Measurements from ENCODE around the gene LCN2. TPM values are rescaled to one million over a fixed set of nuclear protein-coding genes. Genes with fewer than 3 reads are reported as not detected.

LCN2 gene
- total and polyA plus RNA-seq, 10 of the 15 experiments (the other 5 are each of a cell fraction or from before 2014, with no cell fraction given) = not detected

GRCh38 chr9:128160603-128160987 is 11.3 kb downstream of the LCN2 start:
- ChIA-PET CTCF (interaction anchor here (0.8 to 1.2 kb wide), 3 partner anchors 27 to 86 kb away, joined by 3 read pairs; no protein-coding TSS in a partner anchor), SMC1A (ENCODE audit: uncharacterized antibody, unreplicated experiment) (interaction anchor here (1.3 to 1.6 kb wide), 3 partner anchors 30 to 181 kb away, joined by 3 to 5 read pairs (median 4); partner anchors contain the start of genes GOLGA2 and SWI5), POLR2A (interaction anchor here (1.5 to 2.4 kb wide), 2 partner anchors 9 to 115 kb away, joined by 5 to 6 read pairs; partner anchors contain the start of genes GOLGA2 and SWI5), RAD21 (ENCODE audit: unreplicated experiment) (interaction anchor here (1.1 kb wide), 1 partner anchor 30 kb away, joined by 3 read pairs; no protein-coding TSS in a partner anchor)
- intact Hi-C loops (cut with micrococcal nuclease; ENCODE audit: unreplicated experiment) (loop anchor here (1.0 kb wide), 1 partner anchor 33 kb away; the partner anchor contains the start of gene PTGES2), in situ Hi-C loops (cut with MboI) (no loop called here)
- DNase-seq (ENCODE audit: low read depth, low spot score) (no peak), FAIRE-seq (no peak), ATAC-seq (peak; percentile 48)
- peak overlapping the region; percentile 88 for H3K9ac ChIP-seq (ENCODE audit: control insufficient read depth, insufficient read depth, low read length)
- no peaks in the 10 kb centered on the region for H4K20me1 ChIP-seq (ENCODE audit: control insufficient read depth, insufficient read depth)
- peaks cover 9% of the 10 kb centered on the region for H3K79me2 ChIP-seq (ENCODE audit: control insufficient read depth, insufficient read depth, low read length)
- H3K4me3 ChIP-seq = peak overlapping the region; percentile 99
- peak overlapping the region; percentile 66; the same call in 1 of the 2 replicates for H3K27ac ChIP-seq (ENCODE audit: control insufficient read depth, insufficient read depth)
- peak overlapping the region; percentile 80 for H2AFZ ChIP-seq (ENCODE audit: control insufficient read depth, low read depth, low read length)
- H3K9me3 ChIP-seq (replicated peaks; ENCODE audit: control insufficient read depth, insufficient read depth, low read length) = no peaks in the 10 kb centered on the region
- H3K27me3 ChIP-seq (replicated peaks in 1 of 2; ENCODE audit: control insufficient read depth in 2 of 2, insufficient read depth in 2 of 2, low read length in 1 of 2) = no peaks in the 10 kb centered on the region
- peaks cover 8% of the 10 kb centered on the region for H3K4me1 ChIP-seq (ENCODE audit: control insufficient read depth, insufficient read depth, low read length)
- peaks cover 0 to 10% of the 10 kb centered on the region in 2 experiments; a peak in 2 of 4 replicates for H3K36me3 ChIP-seq (ENCODE audit: control insufficient read depth in 2 of 2, insufficient read depth in 2 of 2, low read length in 1 of 2)
- peak overlapping the region; percentile 72 for H3K4me2 ChIP-seq (ENCODE audit: control insufficient read depth, insufficient read depth)
- TSS peak; percentile 79 for BruUV-seq (replicated peaks)
- under 1% methylated on average over 23 of the region's 23 CpGs for WGBS (ENCODE audit: insufficient coverage, insufficient replicate concordance, low lambda C conversion rate, missing lambda C conversion rate)
- TF ChIP-seq RCOR1 (conservative IDR thresholded peaks at IDR 0.05; ENCODE audit: low read depth, low read length) (no peak), EGR1 (IDR thresholded peaks at IDR 0.05; ENCODE audit: borderline replicate concordance in 1 of 2, low read depth in 2 of 2, low read length in 2 of 2) (peak in 1 of 2 experiments; percentile 86; a peak in 2 of 3 replicates)

- intact Hi-C loops (cut with micrococcal nuclease; ENCODE audit: unreplicated experiment) = no loop called here
- no peak for ATAC-seq
- Histone ChIP-seq H3K4me2 (ENCODE audit: control insufficient read depth, insufficient read depth) (peak overlapping the region; percentile 72), H3K27ac (ENCODE audit: control insufficient read depth, insufficient read depth) (no peak overlapping the region), H3K9me3 (replicated peaks; ENCODE audit: control insufficient read depth, insufficient read depth, low read length) (no peaks in the 10 kb centered on the region), H3K4me1 (ENCODE audit: control insufficient read depth, insufficient read depth, low read length) (peaks cover 8% of the 10 kb centered on the region), H3K4me3 (peak overlapping the region; percentile 99; the same call in 1 of the 2 replicates), H3K9ac (ENCODE audit: control insufficient read depth, insufficient read depth, low read length) (no peak overlapping the region), H3K27me3 (replicated peaks in 1 of 2; ENCODE audit: control insufficient read depth in 2 of 2, insufficient read depth in 2 of 2, low read length in 1 of 2) (no peaks in the 10 kb centered on the region), H4K20me1 (ENCODE audit: control insufficient read depth, insufficient read depth) (no peaks in the 10 kb centered on the region), H2AFZ (ENCODE audit: control insufficient read depth, low read depth, low read length) (no peak overlapping the region), H3K79me2 (ENCODE audit: control insufficient read depth, insufficient read depth, low read length) (peaks cover 9% of the 10 kb centered on the region), H3K36me3 (ENCODE audit: control insufficient read depth in 2 of 2, insufficient read depth in 2 of 2, low read length in 1 of 2) (peaks cover 0 to 11% of the 10 kb centered on the region in 2 experiments; a peak in 2 of 4 replicates)
- 93% methylated on average over 13 of the region's 13 CpGs for WGBS (ENCODE audit: insufficient coverage, insufficient replicate concordance, low lambda C conversion rate, missing lambda C conversion rate)
- POLR2A ChIA-PET = interaction anchor here (1.5 to 2.4 kb wide), 2 partner anchors 8 to 115 kb away, joined by 5 to 6 read pairs; partner anchors contain the start of genes GOLGA2 and SWI5
- CTCF ChIA-PET = interaction anchor here (0.8 to 1.2 kb wide), 4 partner anchors 26 to 87 kb away, joined by 3 to 4 read pairs (median 3); no protein-coding TSS in a partner anchor
- SMC1A ChIA-PET (ENCODE audit: uncharacterized antibody, unreplicated experiment) = interaction anchor here (1.6 kb wide), 1 partner anchor 29 kb away, joined by 5 read pairs; no protein-coding TSS in a partner anchor
- in situ Hi-C loops (cut with MboI) = no loop called here
- no TSS peak for BruUV-seq (replicated peaks)
- RAD21 ChIA-PET (ENCODE audit: unreplicated experiment) = no interaction called here
- no peak for FAIRE-seq
- DNase-seq (ENCODE audit: low read depth, low spot score) = no peak
- TF ChIP-seq RAD21 (IDR thresholded peaks at IDR 0.05; ENCODE audit: insufficient read depth, low read depth, low read length) (no peak), BMI1 (IDR thresholded peaks at IDR 0.05; ENCODE audit: borderline replicate concordance) (no peak), TBL1XR1 (IDR thresholded peaks at IDR 0.05; ENCODE audit: low read depth, low read length) (no peak), PAX5 (IDR thresholded peaks at IDR 0.05; ENCODE audit: borderline replicate concordance, low read depth, low read length) (no peak), SREBF1 (IDR thresholded peaks at IDR 0.05; ENCODE audit: low read length) (no peak), NFYA (IDR thresholded peaks at IDR 0.05; ENCODE audit: borderline replicate concordance, low read depth, low read length) (no peak), POU2F2 (IDR thresholded peaks at IDR 0.05; ENCODE audit: borderline replicate concordance, low read depth, low read length) (no peak), TARDBP (IDR thresholded peaks at IDR 0.05; ENCODE audit: borderline replicate concordance) (no peak), LARP7 (IDR thresholded peaks at IDR 0.05) (no peak), ETV6 (conservative IDR thresholded peaks at IDR 0.05 in 1 of 2, IDR thresholded peaks at IDR 0.05 in 1 of 2; ENCODE audit: borderline replicate concordance in 1 of 2, low read depth in 1 of 2) (no peak), KDM1A (IDR thresholded peaks at IDR 0.05; ENCODE audit: borderline replicate concordance) (no peak)
These were observed 12.1 kb downstream of the LCN2 start for GRCh38 chr9:128161215-128161902.

Measured in GM12878 (cell line).